ENCODE measurements around the gene CCNY.

GRCh38 chr10:35458500-35459448, 122.5 kb downstream of the CCNY start:
- TF ChIP-seq YY1 (IDR thresholded peaks at IDR 0.05; ENCODE audit: insufficient read depth, insufficient read length) (no peak), ZNF274 (IDR thresholded peaks at IDR 0.05; ENCODE audit: low read depth, low read length) (no peak), SUZ12 (IDR thresholded peaks at IDR 0.05; ENCODE audit: extremely low read depth, insufficient read depth, insufficient read length) (no peak)
